Brain pericyte (primary cell): Measurements from ENCODE around the gene PRRT1.
"Not testable (repeated sequence)": the region's sequence is repeated elsewhere in the genome, so short reads cannot be mapped to it uniquely, and the experiment has no call there.

Experiments
- DNase-seq: peaks from one replicate; pipeline ENCODE4 v3.0.0-alpha.2; 2012; ENCODE audit warnings: low read depth, low spot score

The PRRT1 gene

GRCh38 chr6:32151863-32152768 is at the start of gene PRRT1:
TSS of gene PRRT1 (minus strand) at chr6:32151939. CDS start at chr6:32151827, 112 bp downstream.
- no peak for DNase-seq

- no peak for DNase-seq
Observed at GRCh38 chr6:32200711-32201475, 49.2 kb upstream of the PRRT1 start.

GRCh38 chr6:32198866-32199265 is 47.1 kb upstream of the PRRT1 start:
- DNase-seq = no peak

- no peak for DNase-seq
Observed at GRCh38 chr6:32198345-32198696, 46.6 kb upstream of the PRRT1 start.

GRCh38 chr6:32196682-32197616 is 45.2 kb upstream of the PRRT1 start:
- no peak for DNase-seq

- no peak for DNase-seq
Observed at GRCh38 chr6:32195902-32196681, 44.4 kb upstream of the PRRT1 start.

GRCh38 chr6:32195652-32195901 is 43.8 kb upstream of the PRRT1 start:
- peak; percentile 99 for DNase-seq

GRCh38 chr6:32194825-32195651 is 43.3 kb upstream of the PRRT1 start:
- DNase-seq = no peak

GRCh38 chr6:32194388-32194787 is 42.6 kb upstream of the PRRT1 start:
- DNase-seq = no peak

GRCh38 chr6:32193096-32193495 is 41.4 kb upstream of the PRRT1 start:
- not testable (repeated sequence) for DNase-seq

- DNase-seq = no peak
Observed at GRCh38 chr6:32192608-32193039, 40.9 kb upstream of the PRRT1 start, which contains the start of gene GPSM3. TSS of gene GPSM3 (minus strand) at chr6:32192643. CDS start at chr6:32192513, 130 bp downstream.

- no peak for DNase-seq
Observed at GRCh38 chr6:32191696-32192607, 40.2 kb upstream of the PRRT1 start.

- DNase-seq = no peak
Observed at GRCh38 chr6:32190911-32191677, 39.4 kb upstream of the PRRT1 start.

- peak; percentile 59 for DNase-seq
Observed at GRCh38 chr6:32190054-32190851, 38.5 kb upstream of the PRRT1 start, which contains the start of gene PBX2. TSS of gene PBX2 (minus strand) at chr6:32190202. CDS start at chr6:32189915, 287 bp downstream.

GRCh38 chr6:32189742-32190053 is 38.0 kb upstream of the PRRT1 start:
- no peak for DNase-seq

- DNase-seq = no peak
Observed at GRCh38 chr6:32189069-32189741, 37.5 kb upstream of the PRRT1 start.
